SK-N-SH treated with all-trans-retinoic acid at 6 μM for 48 hours (cell line): ENCODE results near the gene FBXO42.
"Not testable (repeated sequence)": the region's sequence is repeated elsewhere in the genome, so short reads cannot be mapped to it uniquely, and the experiment has no call there.

ENCODE experiments used
- ATAC-seq: fragments of 200-7000 bp; cut with Tn5 transposase; 3 replicates; pipeline ENCODE4 v1.9.1; 2020; ENCODE audit warnings: mild to moderate bottlenecking, moderate library complexity
- ARNTL ChIP-seq: fragments of 450-650 bp; formaldehyde crosslinking; IDR thresholded peaks from 2 replicates; pipeline ENCODE4 v1.5.0; 2020; ENCODE audit warnings: low read depth, mild to moderate bottlenecking, moderate library complexity, borderline replicate concordance
- BACH2 ChIP-seq: fragments of 250-450 bp; sonication (Bioruptor Pico); IDR thresholded peaks from 2 replicates; pipeline ENCODE4 v1.9.0; 2021; ENCODE audit warnings: mild to moderate bottlenecking, borderline replicate concordance
- CREB5 ChIP-seq: fragments of 250-450 bp; sonication (Bioruptor Pico); IDR thresholded peaks from 2 replicates; pipeline ENCODE4 v1.5.1; 2020; ENCODE audit warnings: low read depth, mild to moderate bottlenecking, moderate library complexity
- ESRRG ChIP-seq: fragments of 250-450 bp; sonication (Bioruptor Pico); IDR thresholded peaks from 2 replicates; pipeline ENCODE4 v1.6.1; 2021; ENCODE audit warnings: mild to moderate bottlenecking
- ISL1 ChIP-seq: fragments of 250-450 bp; sonication (Bioruptor Pico); IDR thresholded peaks from 2 replicates; pipeline ENCODE4 v2.1.2; 2022; ENCODE audit warnings: mild to moderate bottlenecking, moderate library complexity
- POU6F1 ChIP-seq: fragments of 250-450 bp; sonication (Bioruptor Pico); IDR thresholded peaks from 2 replicates; pipeline ENCODE4 v1.8.0; 2021; ENCODE audit warnings: low read depth, mild to moderate bottlenecking, moderate library complexity, borderline replicate concordance
- PPARA ChIP-seq: fragments of 250-450 bp; sonication (Bioruptor Pico); IDR thresholded peaks from 2 replicates; pipeline ENCODE4 v1.5.0; 2020; ENCODE audit warnings: mild to moderate bottlenecking, borderline replicate concordance
- RARB ChIP-seq: fragments of 250-450 bp; sonication (Bioruptor Pico); IDR thresholded peaks from 2 replicates; pipeline ENCODE4 v1.8.0; 2021; ENCODE audit warnings: mild to moderate bottlenecking, moderate library complexity
- SNAI2 ChIP-seq: fragments of 250-450 bp; sonication (Bioruptor Pico); IDR thresholded peaks from 2 replicates; pipeline ENCODE4 v1.5.0; 2020; ENCODE audit warnings: mild to moderate bottlenecking, moderate library complexity
- TCF4 ChIP-seq: fragments of 250-450 bp; sonication (Bioruptor Pico); IDR thresholded peaks from 2 replicates; pipeline ENCODE4 v1.8.0; 2021; ENCODE audit warnings: mild to moderate bottlenecking, moderate library complexity, borderline replicate concordance
- TOX ChIP-seq: fragments of 250-450 bp; sonication (Bioruptor Pico); IDR thresholded peaks from 2 replicates; pipeline ENCODE4 v1.8.0; 2021; ENCODE audit warnings: mild to moderate bottlenecking, moderate library complexity, borderline replicate concordance
- TSHZ2 ChIP-seq: fragments of 250-450 bp; sonication (Bioruptor Pico); IDR thresholded peaks from 2 replicates; pipeline ENCODE4 v1.5.0; 2020; ENCODE audit warnings: mild to moderate bottlenecking, moderate library complexity
- ZFP3 ChIP-seq: fragments of 250-450 bp; sonication (Bioruptor Pico); IDR thresholded peaks from 2 replicates; pipeline ENCODE4 v1.5.0; 2020; ENCODE audit warnings: mild to moderate bottlenecking, moderate library complexity
- ZFP30 ChIP-seq: fragments of 450-650 bp; formaldehyde crosslinking; IDR thresholded peaks from 2 replicates; pipeline ENCODE4 v1.5.0; 2022; ENCODE audit warnings: mild to moderate bottlenecking, moderate library complexity
- ZNF565 ChIP-seq: fragments of 450-650 bp; formaldehyde crosslinking; conservative IDR thresholded peaks from 2 replicates; pipeline ENCODE4 v1.5.0; 2020; ENCODE audit warnings: low read depth, mild to moderate bottlenecking, moderate library complexity
- ZNF70 ChIP-seq: fragments of 450-650 bp; formaldehyde crosslinking; IDR thresholded peaks from 2 replicates; pipeline ENCODE4 v1.5.0; 2020; ENCODE audit warnings: mild to moderate bottlenecking, moderate library complexity
- ZNF8 ChIP-seq: fragments of 450-650 bp; formaldehyde crosslinking; IDR thresholded peaks from 2 replicates; pipeline ENCODE4 v1.5.0; 2020; ENCODE audit warnings: mild to moderate bottlenecking, moderate library complexity

FBXO42 gene

GRCh38 chr1:16267690-16268180, 84.5 kb downstream of the FBXO42 start:
- ATAC-seq = no peak
- no peak for TF ChIP-seq SNAI2 (CRISPR knock-in tag)

GRCh38 chr1:16266411-16267118, 85.7 kb downstream of the FBXO42 start:
- peak; percentile 51 for ATAC-seq
- TF ChIP-seq ARNTL (CRISPR knock-in tag) (no peak), TSHZ2 (CRISPR knock-in tag) (no peak), SNAI2 (CRISPR knock-in tag) (no peak), ISL1 (CRISPR knock-in tag) (no peak), TCF4 (CRISPR knock-in tag) (0 out of 2 replicates have a peak, but pooled peaks have one; percentile 25)

GRCh38 chr1:16262067-16262466, 90.2 kb downstream of the FBXO42 start:
- no peak for ATAC-seq

GRCh38 chr1:16260814-16261213, 91.5 kb downstream of the FBXO42 start:
- TF ChIP-seq POU6F1 (CRISPR knock-in tag) (no peak), SNAI2 (CRISPR knock-in tag) (no peak), ZNF70 (no peak), ZNF565 (CRISPR knock-in tag) (no peak), TOX (no peak)
- peak; percentile 81 for ATAC-seq

More at GRCh38 chr1:16262067-16262466, 90.2 kb downstream of the FBXO42 start:
- TF ChIP-seq ESRRG (no peak), ZNF8 (CRISPR knock-in tag) (no peak), ZNF565 (CRISPR knock-in tag) (no peak), TCF4 (CRISPR knock-in tag) (no peak)

GRCh38 chr1:16258591-16259135, 93.6 kb downstream of the FBXO42 start:
- TF ChIP-seq POU6F1 (CRISPR knock-in tag) (no peak), ESRRG (no peak), CREB5 (no peak), ZNF565 (CRISPR knock-in tag) (no peak), TOX (no peak), ZFP3 (no peak)
- ATAC-seq = no peak

GRCh38 chr1:16257968-16258367, 94.3 kb downstream of the FBXO42 start:
- no peak for TF ChIP-seq RARB (CRISPR knock-in tag)
- TF ChIP-seq CREB5 = no peak
- no peak for TF ChIP-seq ISL1 (CRISPR knock-in tag)
- no peak for TF ChIP-seq ZNF70
- no peak for TF ChIP-seq BACH2 (CRISPR knock-in tag)
- TF ChIP-seq PPARA (CRISPR knock-in tag) = no peak
- no peak for TF ChIP-seq TSHZ2 (CRISPR knock-in tag)
- no peak for TF ChIP-seq SNAI2 (CRISPR knock-in tag)
- TF ChIP-seq TOX = no peak
- no peak for TF ChIP-seq ZNF8 (CRISPR knock-in tag)
- no peak for TF ChIP-seq ZFP30 (CRISPR knock-in tag)
- TF ChIP-seq ZFP3 = no peak
- no peak for ATAC-seq

GRCh38 chr1:16257556-16257955, 94.7 kb downstream of the FBXO42 start:
- ATAC-seq = not testable (repeated sequence)
